ENCODE data around the gene TPD52L2. TPM values are rescaled to one million over a fixed set of nuclear protein-coding genes. Genes with fewer than 3 reads are reported as not detected.

Gene TPD52L2
- total RNA-seq, result 114 and 127 TPM in 2 replicates

GRCh38 chr20:63864978-63865640 is at the start of gene TPD52L2:
Gene TPD52L2, plus strand, starts transcription at chr20:63865270. Its CDS starts 96 bp downstream, at chr20:63865366.

GRCh38 chr20:63830841-63831588 is 34.1 kb upstream of the TPD52L2 start, which contains the start of gene ZBTB46:
Gene ZBTB46, minus strand, starts transcription at chr20:63831264. Its CDS starts 40,507 bp downstream, at chr20:63790757.

GRCh38 chr20:63861365-63861934 is 3.6 kb upstream of the TPD52L2 start, which contains the start of gene ABHD16B:
Gene ABHD16B, plus strand, starts transcription at chr20:63861498. Its CDS starts 43 bp downstream, at chr20:63861541.

GRCh38 chr20:63894358-63895201 is 29.5 kb downstream of the TPD52L2 start, which contains the start of gene DNAJC5:
Gene DNAJC5, plus strand, starts transcription at chr20:63895126. Its CDS starts 33,220 bp downstream, at chr20:63928346.

Other genes with a start within 250 kb of the TPD52L2 start
- 7.0 and 7.1 TPM in 2 replicates for gene GMEB2, start 238.2 kb upstream of the TPD52L2 start, total RNA-seq
- 0.32 and 0.76 TPM in 2 replicates for gene STMN3, start 211.8 kb upstream of the TPD52L2 start, total RNA-seq
- 8.4 and 11.2 TPM in 2 replicates for gene RTEL1, start 207.0 kb upstream of the TPD52L2 start, total RNA-seq
- 7.1 and 41.5 TPM in 2 replicates for gene TNFRSF6B, start 168.6 kb upstream of the TPD52L2 start, total RNA-seq
- gene ARFRP1, start 157.3 kb upstream of the TPD52L2 start, total RNA-seq, result 31.2 and 41.9 TPM in 2 replicates
- 20.5 and 24.8 TPM in 2 replicates for gene ZGPAT, start 157.2 kb upstream of the TPD52L2 start, total RNA-seq
- gene LIME1, start 128.6 kb upstream of the TPD52L2 start, total RNA-seq, result 1.3 and 4.3 TPM in 2 replicates
- 9.1 and 10.4 TPM in 2 replicates for gene SLC2A4RG, start 125.5 kb upstream of the TPD52L2 start, total RNA-seq
- 2.9 and 4.9 TPM in 2 replicates for gene ZBTB46, start 34.0 kb upstream of the TPD52L2 start, total RNA-seq
- not detected in 2 replicates for gene ABHD16B, start 3.8 kb upstream of the TPD52L2 start, total RNA-seq
- 63.2 and 67.9 TPM in 2 replicates for gene DNAJC5, start 29.9 kb downstream of the TPD52L2 start, total RNA-seq
- gene UCKL1, start 91.1 kb downstream of the TPD52L2 start, total RNA-seq, result 22.9 and 28.9 TPM in 2 replicates
- gene ZNF512B, start 104.7 kb downstream of the TPD52L2 start, total RNA-seq, result 6.5 and 8.2 TPM in 2 replicates
- gene SAMD10, start 114.4 kb downstream of the TPD52L2 start, total RNA-seq, result 2.6 TPM in 2 replicates
- gene PRPF6, start 115.9 kb downstream of the TPD52L2 start, total RNA-seq, result 61.7 and 62.0 TPM in 2 replicates
- 2.6 and 3.0 TPM in 2 replicates for gene C20orf204, start 170.9 kb downstream of the TPD52L2 start, total RNA-seq
- gene SOX18, start 184.4 kb downstream of the TPD52L2 start, total RNA-seq, result 18.2 and 24.4 TPM in 2 replicates
- 20.7 and 31.2 TPM in 2 replicates for gene TCEA2, start 197.9 kb downstream of the TPD52L2 start, total RNA-seq
- 11.7 and 18.2 TPM in 2 replicates for gene RGS19, start 214.2 kb downstream of the TPD52L2 start, total RNA-seq
- 0.61 and 2.3 TPM in 2 replicates for gene OPRL1, start 214.8 kb downstream of the TPD52L2 start, total RNA-seq
- gene LKAAEAR1, start 219.1 kb downstream of the TPD52L2 start, total RNA-seq, result 0.97 TPM in 1 of 2 replicates, not detected in the other
- not detected in 2 replicates for gene NPBWR2, start 242.3 kb downstream of the TPD52L2 start, total RNA-seq

Data from epithelial cell of umbilical artery (primary cell).